CD4-positive, alpha-beta T cell treated with Interleukin-2 at 100 ng/mL for 4 hours (primary cell): ENCODE measurements around the gene CEP164.
A peak's percentile ranks its signal among the peaks of the same experiment; 100 is the strongest.
"Not testable (repeated sequence)": the region's sequence is repeated elsewhere in the genome, so short reads cannot be mapped to it uniquely, and the experiment has no call there.

ENCODE experiments used
- DNase-seq: peaks from one replicate; pipeline ENCODE4 v3.0.0-alpha.2; 2020; ENCODE audit warnings: low spot score

CEP164 gene

DNA sequence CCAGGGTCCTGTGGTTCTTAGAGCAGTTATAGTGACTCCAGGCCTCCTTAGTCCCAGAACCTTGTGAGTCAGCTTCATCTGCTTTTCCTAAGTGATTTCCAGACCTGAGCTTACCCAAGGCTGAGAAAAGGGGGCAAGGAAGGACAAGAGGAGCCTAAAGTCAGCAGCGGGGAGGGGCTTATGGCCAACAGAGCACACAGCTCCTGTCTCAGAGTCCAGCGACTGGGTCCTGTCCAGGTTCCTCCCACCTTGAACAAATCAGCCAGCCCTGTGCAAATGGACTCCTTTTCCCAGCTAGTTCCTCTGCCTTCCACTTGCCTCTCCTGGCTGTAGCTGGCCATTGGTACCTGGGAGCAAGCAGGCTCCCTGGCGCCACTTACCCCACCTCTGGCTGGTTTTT is 22.5 kb upstream of the CEP164 start:
- no peak for DNase-seq

DNA sequence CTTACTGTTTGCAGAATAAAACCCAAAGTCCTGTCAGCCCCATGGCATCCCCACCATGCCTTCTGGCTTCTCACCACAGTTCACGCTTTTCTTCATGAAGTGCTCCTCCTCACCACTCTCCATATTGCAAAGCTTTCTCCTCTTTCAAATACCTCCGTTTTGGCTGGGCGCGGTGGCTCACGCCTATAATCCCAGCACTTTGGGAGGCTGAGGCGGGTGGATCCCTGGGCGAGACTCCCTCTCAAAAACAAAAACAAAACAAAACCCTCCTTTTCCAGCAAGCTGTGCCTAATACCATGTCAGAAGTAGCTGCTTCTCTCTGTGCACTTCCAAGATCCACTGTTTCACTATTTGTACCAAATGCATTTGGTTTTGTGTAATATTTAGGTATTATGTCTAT is 18.3 kb upstream of the CEP164 start:
- no peak for DNase-seq

DNA sequence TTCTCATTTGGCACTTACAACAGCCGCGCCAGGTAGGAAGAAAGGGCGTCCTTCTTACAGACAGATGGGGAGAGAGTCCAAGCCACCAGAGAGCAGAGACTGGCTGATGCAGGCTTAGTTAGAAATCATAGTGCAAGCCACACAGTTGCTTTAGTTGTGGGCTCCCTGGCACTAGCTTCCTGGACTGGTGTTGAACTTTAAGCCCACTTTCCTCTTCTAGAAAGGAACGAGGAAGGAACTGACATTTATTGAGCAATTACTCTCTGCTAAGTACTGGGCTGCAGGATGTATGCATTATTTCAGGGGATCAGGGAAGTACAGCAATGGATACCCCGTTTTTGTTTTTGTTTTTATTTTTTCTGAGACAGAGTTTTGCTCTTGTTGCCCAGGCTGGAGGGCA is 14.6 kb upstream of the CEP164 start:
- no peak for DNase-seq

DNA sequence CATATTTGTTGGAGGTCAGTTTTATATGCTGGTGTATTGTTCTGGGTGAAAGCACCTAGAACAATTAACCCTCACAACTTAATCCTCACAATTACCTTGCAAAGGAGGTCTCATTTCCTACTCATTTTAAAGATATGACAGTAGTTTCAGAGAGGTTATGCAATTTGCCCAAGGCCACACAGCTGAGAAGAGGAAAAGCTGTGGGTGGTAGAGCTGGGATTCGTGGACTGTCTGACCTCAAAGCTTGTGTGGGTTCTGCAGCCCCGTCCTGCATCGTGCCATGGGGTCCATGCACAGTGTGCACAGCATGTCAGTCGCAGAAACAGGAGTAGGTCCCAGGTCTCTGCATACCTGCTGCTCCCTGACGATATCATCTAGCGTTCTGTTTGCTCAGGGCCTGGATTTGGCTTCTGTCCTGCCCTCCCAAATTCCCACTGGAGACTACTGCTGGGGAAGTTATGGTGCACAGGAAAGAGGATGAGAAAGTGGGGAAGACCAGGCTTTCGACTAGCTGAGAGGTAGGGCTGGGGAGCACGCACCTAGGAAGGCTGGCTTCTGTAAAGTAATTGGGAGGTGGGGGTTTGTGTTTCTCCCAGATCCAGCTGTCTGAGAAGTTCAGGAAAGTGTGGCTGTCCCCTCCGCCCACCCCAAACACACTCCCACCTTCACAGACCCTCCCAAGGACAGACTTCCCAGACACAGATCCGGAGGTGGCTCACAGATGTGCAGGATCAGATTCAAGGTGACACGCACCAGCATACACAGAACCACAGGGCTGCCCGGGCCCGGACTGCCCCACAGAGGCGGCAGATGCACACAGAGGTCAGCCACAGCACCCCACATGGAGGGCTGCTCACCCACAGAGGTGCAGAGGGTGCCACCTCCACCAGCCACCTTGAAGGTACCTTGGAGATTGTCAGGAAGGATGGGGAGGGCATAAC is 13.6 kb upstream of the CEP164 start:
- DNase-seq: no peak

DNA sequence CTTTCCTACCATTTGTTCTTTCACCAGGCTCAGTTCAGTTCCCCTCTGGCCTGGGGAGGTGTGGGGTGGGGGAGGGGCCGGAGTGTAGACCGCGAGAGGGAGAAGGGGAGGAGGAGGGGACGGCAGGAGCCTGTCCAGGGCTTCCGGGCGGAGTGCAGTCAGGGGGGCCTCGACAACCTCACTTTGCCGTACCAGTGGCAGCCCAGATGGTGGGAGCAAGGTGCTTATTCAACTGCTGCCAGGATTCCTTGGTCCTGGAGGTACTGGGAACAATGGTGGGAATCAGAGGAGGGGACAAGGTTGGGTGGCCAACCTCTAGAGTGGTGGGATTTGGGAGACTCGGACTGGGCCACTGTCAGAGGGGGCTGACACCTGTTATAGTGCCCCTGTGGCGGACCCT is 12.8 kb upstream of the CEP164 start:
- no peak for DNase-seq

DNA sequence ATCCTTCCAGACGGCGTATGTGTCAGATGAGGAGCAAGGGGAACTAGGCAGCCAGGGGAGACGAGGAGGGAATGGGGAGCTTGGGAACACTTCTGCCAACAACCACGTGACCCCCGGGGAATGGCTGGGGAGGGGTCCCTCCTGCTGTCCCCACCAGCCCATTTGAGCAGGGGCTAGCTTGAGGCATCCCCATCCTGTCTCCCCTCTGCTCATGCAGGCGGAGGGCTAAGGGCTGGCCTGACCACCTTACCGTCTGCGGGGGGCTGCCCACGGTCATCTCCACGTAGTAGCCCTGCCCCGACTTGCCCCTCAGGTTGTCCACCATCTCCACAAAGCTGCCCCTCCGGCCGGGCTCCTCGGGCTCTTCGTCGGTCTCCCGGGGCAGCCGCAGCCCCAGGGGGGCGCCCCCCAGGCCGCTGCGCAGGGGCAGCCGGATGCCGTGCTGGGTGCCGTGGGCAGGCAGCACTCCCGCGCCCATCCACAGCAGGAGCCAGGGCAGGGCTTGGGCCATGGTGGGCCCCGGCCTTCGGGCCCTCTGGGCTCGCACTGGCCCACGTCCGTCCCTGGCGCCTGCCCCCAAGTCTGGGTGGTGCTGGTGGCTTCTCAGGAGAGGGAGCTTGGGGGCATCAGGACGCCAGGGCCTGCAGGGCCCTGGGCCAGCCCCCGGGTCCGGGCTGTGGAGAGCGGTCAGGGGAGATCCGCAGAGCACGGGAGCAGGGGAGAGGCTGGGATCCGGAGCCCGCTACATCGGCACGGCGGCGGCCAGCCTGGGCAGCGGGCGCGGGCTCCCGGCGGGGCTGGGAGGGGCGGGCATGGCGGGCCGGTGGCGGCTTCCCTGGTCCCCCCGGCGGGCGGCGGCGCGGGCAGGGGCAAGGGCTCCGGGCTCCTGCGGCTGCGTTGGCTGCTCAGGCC is 12.1 kb upstream of the CEP164 start:
- DNase-seq: no peak

DNA sequence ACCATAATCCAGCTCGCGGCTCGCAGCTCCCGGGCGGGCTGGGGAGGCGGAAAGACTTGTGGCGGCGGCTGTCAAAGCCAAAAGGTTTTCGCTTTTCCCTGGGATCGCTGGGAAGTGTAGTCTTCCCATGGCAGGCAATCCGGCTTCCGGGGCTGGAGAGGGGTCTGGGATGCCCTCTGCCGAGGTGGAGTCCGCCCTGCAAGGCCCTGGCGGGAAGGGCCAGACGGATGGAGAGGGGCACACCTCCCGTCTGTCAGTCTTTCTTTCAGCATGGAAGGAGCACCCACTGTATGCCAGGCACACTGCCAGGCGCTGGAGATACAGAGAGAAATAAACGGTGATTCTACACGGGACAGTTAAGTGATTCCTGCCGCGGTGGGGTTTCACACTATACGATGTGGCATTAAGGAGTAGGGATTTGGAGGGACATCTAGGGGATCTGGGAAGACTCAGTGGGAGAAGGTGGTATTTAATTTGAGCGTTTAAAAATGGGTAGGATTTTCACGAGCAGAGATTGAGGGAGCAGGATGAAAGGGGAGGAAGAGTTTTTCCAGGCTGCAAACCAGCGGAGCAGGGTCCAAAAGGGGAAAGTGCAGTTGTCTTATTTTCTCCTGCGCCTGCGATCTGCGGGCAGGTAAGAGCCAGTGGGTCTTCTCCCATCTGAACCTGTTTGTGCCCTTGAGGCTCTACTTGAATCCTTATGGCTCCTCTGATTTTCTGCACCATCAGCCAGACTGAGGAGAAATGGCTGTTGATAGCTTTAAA is 11.3 kb upstream of the CEP164 start, which contains the start of gene BACE1:
BACE1 (minus strand) TSS at position 60 of the 765 bp plus-strand sequence. CDS start 461 bp downstream, outside the sequence.
- DNase-seq: peak; percentile 19

DNA sequence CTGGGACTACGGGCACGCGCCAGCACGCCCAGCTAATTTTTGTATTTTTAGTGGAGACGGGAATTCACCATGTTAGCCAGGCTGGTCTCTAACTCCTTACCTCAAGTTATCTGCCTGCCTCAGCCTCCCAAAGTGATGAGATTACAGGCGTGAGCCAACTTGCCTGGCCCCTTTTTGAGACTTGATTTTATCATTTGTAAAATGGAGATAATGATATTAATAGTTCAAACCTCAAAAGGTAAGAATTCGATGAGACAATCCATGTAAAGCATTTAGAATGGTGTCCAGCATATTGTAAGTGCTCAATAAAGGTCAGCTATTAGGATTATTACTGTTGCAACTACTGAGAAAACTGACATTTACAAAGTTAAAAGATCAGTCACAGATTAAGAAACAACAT is 8.9 kb upstream of the CEP164 start:
- no peak for DNase-seq

DNA sequence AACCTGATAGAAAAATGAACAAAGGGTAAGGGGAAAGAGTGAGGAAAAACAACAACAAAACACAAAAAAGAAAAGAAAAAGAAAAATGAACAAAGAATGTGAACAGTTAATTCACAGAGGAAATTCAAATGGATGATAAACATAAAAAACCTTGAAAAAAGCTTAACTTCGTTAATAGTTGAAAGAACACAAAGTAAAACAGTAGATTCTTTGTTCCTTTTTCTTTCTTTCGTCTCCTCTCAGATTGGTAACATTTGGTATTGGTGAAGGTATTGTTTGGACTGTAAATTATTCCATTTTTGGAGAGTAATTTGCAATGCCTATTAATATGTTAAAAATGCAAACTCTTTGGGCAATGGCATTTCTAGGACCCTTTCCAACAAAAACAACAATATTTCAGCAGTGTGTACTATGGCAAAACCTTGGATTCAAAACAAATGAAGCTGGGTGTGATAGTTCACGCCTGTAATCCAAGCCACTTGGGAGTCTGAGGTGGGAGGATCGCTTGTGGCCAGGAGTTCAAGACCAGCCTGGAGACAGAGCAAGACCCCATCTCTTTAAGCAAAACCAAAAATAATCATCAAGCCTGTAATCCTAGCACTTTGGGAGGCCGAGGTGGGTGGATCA is 8.3 kb upstream of the CEP164 start:
- DNase-seq: no peak

DNA sequence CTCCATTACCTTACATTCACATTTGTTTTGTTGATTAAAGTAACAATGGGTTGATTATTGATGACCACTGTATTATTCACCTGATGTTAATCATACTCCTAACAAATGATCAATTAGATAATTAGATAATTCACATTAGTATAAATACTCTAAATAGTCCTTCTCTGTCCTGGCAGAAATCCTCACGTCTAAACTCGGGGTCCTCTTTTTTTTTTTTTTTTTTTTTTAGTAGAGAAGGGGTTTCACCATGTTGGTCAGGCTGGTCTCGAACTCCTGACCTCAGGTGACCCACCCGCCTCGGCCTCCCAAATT is 443 bp upstream of the CEP164 start:
- DNase-seq: not testable (repeated sequence)

DNA sequence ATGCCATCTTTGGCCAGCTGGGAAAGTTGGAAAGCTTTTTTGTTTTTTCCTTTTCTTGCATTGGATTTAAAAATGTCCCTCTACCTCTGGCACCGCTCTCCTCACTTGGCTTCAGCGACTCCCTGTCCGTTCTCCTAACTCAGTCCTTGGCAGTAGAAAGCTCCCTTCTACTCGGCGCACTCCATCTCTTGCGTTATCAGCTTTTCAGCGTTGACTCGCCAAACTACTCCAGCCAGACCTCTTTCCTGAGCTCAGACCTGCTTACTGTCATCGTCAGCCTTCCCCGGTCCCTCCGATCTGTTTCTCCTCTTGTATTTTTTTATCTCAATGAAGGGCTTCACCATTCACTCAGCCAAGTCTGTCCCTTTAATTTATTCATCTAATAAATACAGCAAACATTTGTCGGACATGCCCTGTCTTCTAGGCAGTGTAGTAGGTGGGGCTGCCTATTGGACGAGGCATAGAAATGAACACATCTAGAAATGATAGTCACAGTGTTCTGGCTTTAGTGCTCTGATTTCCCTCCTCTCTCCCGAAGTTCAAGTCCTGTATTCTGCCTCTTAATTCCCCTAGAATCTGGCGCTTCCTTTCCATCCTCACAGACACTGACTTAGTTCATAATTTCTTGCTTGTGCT is 839 bp downstream of the CEP164 start:
- DNase-seq: peak; percentile 2

DNA sequence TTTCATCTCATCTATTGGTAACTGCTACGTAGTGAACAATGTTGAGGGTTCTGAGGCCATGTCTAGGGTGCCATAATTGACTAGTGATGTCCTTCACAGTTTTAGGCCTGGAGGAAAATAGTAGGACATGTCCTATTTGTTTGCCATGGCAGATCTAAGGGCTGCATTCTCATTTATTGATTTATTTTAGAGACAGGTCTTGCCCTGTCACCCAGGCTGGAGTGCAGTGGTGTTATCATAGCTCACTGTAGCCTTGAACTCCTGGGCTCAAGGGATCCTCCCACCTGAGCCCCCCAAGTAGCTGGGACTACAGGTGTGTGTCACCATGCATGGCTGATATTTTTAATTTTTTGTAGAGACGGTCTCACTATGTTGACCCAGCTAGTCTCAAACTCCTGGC is 5.2 kb downstream of the CEP164 start:
- DNase-seq: no peak

DNA sequence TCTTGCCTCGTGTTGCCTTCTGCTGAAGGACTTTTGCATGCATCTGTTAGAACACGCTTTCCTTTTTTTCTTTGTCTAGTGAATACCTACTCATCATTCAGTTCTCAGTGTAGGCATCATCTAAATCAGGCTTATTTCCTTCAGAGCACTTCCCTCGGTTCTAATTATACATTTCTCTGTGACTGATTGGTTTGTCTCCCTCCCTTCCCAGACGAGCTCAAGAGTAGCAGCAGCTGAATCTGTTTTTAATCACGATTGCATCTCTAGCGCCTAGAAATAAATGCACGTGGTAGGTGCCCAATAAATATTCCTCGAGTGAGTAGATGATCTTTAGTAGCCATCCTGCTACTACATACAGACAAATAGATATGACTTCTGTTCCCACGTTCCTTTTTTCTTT is 6.3 kb downstream of the CEP164 start:
- no peak for DNase-seq

DNA sequence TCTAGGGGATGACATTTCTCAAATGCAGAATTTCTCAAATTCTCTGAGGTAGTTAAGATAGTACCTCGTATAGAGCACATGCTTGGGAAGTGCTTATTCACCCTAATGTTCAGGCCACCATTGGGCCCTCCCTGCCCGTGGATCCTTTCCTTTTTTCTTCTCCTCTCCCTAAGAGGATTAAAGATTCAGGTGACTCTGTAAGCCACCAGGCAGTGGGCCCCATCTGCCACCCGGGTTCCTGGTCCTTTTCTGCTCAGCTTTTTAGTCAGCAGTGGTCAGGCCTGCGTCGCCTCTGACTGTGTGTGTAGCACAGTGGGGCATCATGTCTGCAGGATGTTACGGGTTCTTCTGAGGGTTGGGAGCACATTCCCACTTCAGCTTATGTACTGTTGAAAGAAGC is 7.2 kb downstream of the CEP164 start:
- DNase-seq: no peak

DNA sequence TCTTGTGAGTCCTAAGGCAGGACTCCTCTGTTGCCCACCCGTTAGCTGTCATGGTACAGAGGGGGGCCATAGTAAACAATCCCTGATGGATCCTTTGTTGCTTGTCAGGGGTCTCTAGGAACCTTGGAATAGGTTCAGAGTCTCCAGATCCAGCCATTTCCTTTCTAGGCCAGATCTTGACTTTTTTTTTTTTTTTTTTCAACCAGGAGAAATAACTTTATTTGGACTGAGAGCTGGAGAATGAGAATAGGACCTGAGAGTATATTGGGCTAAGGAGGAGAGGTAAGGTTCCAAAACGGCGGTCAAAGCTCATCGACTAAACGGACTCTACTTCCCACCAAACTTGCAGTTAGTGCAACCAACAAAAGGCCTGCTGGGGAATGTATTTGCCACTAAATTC is 7.7 kb downstream of the CEP164 start:
- no peak for DNase-seq

DNA sequence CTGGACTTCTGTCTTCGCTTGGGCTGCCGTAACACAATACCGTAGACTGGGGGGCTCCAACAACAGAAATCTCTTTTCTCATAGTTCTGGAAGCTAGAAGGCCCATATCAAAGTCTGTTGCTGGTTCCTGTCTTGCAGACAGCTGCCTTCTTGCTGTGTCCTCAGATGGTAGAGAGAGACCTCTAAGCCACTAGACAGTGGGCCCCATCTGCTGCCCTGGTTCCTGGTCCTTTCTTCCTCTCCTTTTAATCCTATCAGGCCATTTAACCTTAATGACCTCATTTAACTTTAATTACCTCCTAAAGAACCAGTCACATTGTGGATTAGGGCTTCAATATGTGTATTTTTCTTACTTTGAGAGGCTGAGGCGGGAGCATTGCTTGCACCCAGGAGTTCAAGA is 9.4 kb downstream of the CEP164 start:
- DNase-seq: no peak

DNA sequence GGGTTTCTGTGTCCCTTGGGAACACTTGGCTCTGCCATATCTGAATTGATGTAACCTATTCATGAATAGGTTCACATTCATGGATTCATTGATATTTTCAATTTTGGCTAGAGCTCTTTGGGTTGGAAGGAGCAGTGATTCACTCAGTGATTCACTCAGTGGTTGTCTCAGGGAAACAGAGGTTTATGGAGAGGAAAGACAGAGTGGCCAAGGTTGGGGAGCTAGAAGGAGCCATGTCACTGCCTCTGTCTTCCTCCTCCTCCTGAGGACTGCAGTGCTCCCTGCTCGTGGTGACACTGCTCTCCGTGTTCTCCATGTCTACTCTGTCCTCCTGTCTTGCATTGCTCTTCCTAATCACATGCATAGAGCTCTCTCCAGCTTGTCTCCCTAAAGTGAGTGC is 17.4 kb downstream of the CEP164 start:
- DNase-seq: no peak

DNA sequence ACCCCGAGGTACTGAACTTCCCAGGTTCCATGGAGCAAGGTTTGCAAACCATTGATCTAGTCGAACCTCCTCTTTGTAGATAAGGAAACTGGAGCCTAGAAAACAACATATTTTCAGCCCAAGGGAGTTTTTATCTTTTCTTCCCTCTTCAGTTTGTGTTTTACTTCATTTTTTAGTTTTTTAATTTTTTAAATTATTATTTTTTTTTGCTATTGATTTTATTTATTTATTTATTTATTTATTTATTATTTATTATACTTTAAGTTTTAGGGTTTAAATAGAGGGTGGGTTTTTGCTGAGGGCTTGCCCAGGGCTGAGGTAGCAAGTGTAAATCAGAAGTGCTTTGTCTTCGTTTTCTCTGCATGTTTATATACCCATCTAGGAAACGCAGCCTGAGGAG is 26.9 kb downstream of the CEP164 start:
- no peak for DNase-seq

DNA sequence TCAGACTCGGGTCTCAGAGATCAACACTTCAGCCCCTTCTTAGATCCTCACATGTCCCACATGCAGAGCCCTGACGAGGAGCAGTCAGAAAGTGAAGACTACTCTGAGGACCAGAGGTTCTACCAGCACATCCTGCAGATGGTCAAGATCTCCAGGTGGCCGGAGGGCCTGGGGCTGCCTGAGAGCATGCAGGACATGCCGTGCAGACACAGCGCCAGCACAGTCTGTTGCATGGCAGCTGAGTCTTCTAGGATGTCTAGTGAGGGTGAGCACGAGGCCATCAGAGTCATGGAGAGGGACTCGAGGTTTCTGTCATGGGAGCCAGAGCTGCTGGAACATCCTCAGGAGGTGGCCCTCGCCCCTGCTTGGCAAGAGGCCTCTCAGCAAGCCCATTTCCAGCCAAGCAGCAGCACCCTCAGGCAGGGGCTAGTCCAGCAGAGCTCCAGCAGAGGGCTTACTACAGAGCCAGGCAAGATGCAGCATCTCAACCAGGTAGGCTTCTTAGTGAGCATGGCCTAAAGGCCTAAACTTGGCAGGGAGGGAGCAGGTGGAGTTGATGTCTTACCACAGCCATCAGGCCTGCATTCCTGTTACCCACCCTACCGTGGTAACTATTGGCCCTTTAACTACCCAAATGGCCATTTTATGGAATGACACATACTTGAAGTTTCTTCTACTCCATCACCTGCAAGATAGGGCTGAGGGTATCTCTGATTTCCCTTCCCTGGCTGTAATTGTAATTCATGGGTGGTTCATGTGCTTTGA is 28.7 kb downstream of the CEP164 start:
- no peak for DNase-seq

DNA sequence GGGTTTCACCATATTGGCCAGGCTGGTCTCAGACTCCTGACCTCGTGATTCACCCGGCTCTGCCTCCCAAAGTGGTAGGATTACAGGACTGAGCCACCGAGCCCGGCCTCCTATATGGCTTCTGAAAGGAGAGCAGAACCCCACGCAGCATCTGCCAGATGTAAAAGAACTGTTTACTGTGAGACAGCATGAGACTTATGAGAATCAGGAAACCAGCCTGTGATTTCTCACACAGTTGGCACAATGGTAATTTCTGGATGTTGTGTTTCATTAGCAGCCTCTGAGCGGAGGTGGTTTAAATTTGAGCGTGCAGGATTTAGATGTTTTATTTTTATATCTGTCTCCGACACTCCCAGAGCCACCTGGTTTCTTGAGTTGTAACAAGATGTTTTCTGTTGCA is 33.8 kb downstream of the CEP164 start:
- DNase-seq: no peak

DNA sequence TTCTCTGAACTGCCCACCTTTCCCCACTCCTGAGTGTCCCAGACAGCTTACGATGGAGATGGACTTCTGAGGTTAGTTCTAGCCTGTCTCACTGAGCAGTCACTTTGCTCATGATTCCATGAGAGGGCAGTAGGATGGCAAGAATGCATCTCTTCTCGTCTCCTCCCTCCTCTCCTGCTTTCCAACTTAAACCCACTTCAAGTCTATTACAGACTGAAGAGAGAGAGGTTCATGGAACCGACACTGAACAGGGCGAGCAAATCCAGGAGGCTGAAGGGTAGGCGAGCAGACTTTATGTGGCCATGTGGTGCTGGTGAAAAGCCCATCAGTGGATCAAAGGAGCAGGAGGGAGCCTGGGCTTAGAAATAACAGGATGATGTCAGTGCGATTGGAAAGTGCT is 38.6 kb downstream of the CEP164 start:
- no peak for DNase-seq
